Measurements from ENCODE around the gene GALNT17. TPM values are rescaled to one million over a fixed set of nuclear protein-coding genes. Genes with fewer than 3 reads are reported as not detected.

GALNT17 gene
- total and polyA plus RNA-seq, 2 experiments from 2014 or later, result 11.1 to 65.6 TPM

DNA sequence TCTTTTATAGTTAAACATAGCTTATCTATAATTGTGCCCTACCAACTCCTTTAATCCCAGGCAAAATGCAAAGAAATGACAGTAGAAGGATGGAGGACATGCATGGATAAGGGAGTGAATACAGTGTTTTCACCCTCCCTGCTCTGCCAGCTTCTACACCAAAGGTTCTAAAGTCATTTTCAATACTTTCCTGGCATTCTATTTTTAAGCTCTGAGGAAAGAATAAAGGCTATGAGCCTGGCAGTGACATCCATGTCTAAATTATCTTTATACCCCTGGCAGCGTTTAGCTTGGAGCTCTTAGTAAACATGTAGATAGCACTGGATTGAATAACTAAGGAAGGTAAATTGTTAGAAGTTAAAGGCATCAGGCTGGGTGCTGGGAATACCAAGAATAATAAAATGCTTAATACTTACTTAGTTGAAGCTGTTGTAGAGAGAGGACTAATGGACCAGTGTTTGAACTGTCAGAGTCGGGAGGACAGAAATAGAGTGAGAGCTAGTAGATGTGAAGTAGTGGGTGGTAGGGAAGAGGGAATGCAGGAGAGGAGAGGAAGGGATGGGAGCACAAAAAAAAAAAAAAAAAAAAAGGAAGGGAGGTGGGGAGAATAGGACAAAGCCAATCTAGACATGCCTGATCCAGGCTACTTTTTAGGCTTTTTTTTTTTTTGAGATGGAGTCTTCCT, 518.9 kb downstream of the GALNT17 start:
- H3K4me1 ChIP-seq (ENCODE audit: insufficient read depth), result peaks cover 43% of the 10 kb centered on the region
- peaks cover 9% of the 10 kb centered on the region; the same call in 1 of the 2 replicates for H3K36me3 ChIP-seq (ENCODE audit: insufficient read depth)
- H3K27ac Mint-ChIP-seq, result no peak overlapping the region
- no peak for TF ChIP-seq CREB1 (CRISPR knock-in tag; IDR thresholded peaks at IDR 0.05; ENCODE audit: low read depth)
- no peak for TF ChIP-seq JUNB (IDR thresholded peaks at IDR 0.05; ENCODE audit: unreplicated experiment)
- TF ChIP-seq ZNF331 (CRISPR knock-in tag; IDR thresholded peaks at IDR 0.05; ENCODE audit: low read depth), result no peak
- no peak for TF ChIP-seq STAT1 (IDR thresholded peaks at IDR 0.05; ENCODE audit: unreplicated experiment)
- no peak for TF ChIP-seq POLR2AphosphoS5 (IDR thresholded peaks at IDR 0.05; ENCODE audit: low read depth)
- TF ChIP-seq, protein P1, sequence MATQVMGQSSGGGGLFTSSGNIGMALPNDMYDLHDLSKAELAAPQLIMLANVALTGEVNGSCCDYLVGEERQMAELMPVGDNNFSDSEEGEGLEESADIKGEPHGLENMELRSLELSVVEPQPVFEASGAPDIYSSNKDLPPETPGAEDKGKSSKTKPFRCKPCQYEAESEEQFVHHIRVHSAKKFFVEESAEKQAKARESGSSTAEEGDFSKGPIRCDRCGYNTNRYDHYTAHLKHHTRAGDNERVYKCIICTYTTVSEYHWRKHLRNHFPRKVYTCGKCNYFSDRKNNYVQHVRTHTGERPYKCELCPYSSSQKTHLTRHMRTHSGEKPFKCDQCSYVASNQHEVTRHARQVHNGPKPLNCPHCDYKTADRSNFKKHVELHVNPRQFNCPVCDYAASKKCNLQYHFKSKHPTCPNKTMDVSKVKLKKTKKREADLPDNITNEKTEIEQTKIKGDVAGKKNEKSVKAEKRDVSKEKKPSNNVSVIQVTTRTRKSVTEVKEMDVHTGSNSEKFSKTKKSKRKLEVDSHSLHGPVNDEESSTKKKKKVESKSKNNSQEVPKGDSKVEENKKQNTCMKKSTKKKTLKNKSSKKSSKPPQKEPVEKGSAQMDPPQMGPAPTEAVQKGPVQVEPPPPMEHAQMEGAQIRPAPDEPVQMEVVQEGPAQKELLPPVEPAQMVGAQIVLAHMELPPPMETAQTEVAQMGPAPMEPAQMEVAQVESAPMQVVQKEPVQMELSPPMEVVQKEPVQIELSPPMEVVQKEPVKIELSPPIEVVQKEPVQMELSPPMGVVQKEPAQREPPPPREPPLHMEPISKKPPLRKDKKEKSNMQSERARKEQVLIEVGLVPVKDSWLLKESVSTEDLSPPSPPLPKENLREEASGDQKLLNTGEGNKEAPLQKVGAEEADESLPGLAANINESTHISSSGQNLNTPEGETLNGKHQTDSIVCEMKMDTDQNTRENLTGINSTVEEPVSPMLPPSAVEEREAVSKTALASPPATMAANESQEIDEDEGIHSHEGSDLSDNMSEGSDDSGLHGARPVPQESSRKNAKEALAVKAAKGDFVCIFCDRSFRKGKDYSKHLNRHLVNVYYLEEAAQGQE (IDR thresholded peaks at IDR 0.05; ENCODE audit: unreplicated experiment), result no peak
- H3K4me3 ChIP-seq, result no peak overlapping the region
- H3K4me1 Mint-ChIP-seq, result peaks cover 43% of the 10 kb centered on the region
- H2AFZ ChIP-seq, result no peak overlapping the region
- H3K79me2 ChIP-seq (replicated peaks; ENCODE audit: insufficient read depth), result no peaks in the 10 kb centered on the region
- ATAC-seq (no peak), DNase-seq (ENCODE audit: low spot score) (no peak)
- no peaks in the 10 kb centered on the region; the same call in 1 of the 2 replicates for H3F3A ChIP-seq (replicated peaks; ENCODE audit: low read depth)
- H3K4me3 Mint-ChIP-seq, result no peak overlapping the region; the same call in 2 of the 3 replicates
- H3K27ac ChIP-seq (ENCODE audit: low read depth), result peak overlapping the region; percentile 88
- peak overlapping the region; percentile 14; the same call in 1 of the 2 replicates for H3K4me2 ChIP-seq
- no peaks in the 10 kb centered on the region for H3K27me3 ChIP-seq (ENCODE audit: insufficient read depth)
- no peaks in the 10 kb centered on the region for H3K9me2 ChIP-seq (ENCODE audit: insufficient read depth)
- H3K27me3 Mint-ChIP-seq (ENCODE audit: insufficient read depth, low read depth, poor library complexity), result peaks cover 14% of the 10 kb centered on the region
- peaks cover 23% of the 10 kb centered on the region for H3K9me3 Mint-ChIP-seq
- peaks cover 22% of the 10 kb centered on the region for H3K36me3 Mint-ChIP-seq (ENCODE audit: low read depth)
- no peaks in the 10 kb centered on the region for H4K20me1 ChIP-seq (replicated peaks; ENCODE audit: insufficient read depth)

DNA sequence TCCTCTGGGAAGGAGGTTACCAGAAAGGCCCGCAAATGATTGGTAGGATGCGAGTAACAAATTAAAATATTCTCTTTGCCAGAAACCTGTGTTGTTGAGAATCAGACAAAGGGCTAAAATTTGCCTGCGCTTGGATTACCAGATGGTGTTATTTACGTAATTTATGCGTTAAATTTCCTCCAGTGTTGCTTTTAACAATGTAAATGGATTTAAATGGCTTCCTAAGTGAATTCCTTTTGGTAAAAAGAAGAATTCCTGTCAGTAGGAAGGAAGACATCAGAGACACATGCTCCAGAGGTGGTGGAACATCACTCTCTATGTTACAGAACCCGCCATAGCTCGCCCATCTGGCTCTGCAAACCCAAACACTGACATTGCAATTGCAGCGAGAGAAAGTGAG, 520.6 kb downstream of the GALNT17 start:
- peak overlapping the region; percentile 81 for H3K27ac Mint-ChIP-seq
- peaks cover 18% of the 10 kb centered on the region for H3K9me3 Mint-ChIP-seq
- no peak overlapping the region for H3K4me2 ChIP-seq
- H3K36me3 Mint-ChIP-seq (ENCODE audit: low read depth), result peaks cover 18% of the 10 kb centered on the region
- no peaks in the 10 kb centered on the region for H3K79me2 ChIP-seq (replicated peaks; ENCODE audit: insufficient read depth)
- peak; percentile 83 for DNase-seq (ENCODE audit: low spot score)
- H3F3A ChIP-seq (replicated peaks; ENCODE audit: low read depth), result no peaks in the 10 kb centered on the region; the same call in 1 of the 2 replicates
- TF ChIP-seq POLR2AphosphoS5 (IDR thresholded peaks at IDR 0.05; ENCODE audit: low read depth) (no peak), NANOG (IDR thresholded peaks at IDR 0.05; ENCODE audit: borderline replicate concordance) (peak; percentile 58; the same call in 1 of the 2 replicates)
- TF ChIP-seq, protein P2, sequence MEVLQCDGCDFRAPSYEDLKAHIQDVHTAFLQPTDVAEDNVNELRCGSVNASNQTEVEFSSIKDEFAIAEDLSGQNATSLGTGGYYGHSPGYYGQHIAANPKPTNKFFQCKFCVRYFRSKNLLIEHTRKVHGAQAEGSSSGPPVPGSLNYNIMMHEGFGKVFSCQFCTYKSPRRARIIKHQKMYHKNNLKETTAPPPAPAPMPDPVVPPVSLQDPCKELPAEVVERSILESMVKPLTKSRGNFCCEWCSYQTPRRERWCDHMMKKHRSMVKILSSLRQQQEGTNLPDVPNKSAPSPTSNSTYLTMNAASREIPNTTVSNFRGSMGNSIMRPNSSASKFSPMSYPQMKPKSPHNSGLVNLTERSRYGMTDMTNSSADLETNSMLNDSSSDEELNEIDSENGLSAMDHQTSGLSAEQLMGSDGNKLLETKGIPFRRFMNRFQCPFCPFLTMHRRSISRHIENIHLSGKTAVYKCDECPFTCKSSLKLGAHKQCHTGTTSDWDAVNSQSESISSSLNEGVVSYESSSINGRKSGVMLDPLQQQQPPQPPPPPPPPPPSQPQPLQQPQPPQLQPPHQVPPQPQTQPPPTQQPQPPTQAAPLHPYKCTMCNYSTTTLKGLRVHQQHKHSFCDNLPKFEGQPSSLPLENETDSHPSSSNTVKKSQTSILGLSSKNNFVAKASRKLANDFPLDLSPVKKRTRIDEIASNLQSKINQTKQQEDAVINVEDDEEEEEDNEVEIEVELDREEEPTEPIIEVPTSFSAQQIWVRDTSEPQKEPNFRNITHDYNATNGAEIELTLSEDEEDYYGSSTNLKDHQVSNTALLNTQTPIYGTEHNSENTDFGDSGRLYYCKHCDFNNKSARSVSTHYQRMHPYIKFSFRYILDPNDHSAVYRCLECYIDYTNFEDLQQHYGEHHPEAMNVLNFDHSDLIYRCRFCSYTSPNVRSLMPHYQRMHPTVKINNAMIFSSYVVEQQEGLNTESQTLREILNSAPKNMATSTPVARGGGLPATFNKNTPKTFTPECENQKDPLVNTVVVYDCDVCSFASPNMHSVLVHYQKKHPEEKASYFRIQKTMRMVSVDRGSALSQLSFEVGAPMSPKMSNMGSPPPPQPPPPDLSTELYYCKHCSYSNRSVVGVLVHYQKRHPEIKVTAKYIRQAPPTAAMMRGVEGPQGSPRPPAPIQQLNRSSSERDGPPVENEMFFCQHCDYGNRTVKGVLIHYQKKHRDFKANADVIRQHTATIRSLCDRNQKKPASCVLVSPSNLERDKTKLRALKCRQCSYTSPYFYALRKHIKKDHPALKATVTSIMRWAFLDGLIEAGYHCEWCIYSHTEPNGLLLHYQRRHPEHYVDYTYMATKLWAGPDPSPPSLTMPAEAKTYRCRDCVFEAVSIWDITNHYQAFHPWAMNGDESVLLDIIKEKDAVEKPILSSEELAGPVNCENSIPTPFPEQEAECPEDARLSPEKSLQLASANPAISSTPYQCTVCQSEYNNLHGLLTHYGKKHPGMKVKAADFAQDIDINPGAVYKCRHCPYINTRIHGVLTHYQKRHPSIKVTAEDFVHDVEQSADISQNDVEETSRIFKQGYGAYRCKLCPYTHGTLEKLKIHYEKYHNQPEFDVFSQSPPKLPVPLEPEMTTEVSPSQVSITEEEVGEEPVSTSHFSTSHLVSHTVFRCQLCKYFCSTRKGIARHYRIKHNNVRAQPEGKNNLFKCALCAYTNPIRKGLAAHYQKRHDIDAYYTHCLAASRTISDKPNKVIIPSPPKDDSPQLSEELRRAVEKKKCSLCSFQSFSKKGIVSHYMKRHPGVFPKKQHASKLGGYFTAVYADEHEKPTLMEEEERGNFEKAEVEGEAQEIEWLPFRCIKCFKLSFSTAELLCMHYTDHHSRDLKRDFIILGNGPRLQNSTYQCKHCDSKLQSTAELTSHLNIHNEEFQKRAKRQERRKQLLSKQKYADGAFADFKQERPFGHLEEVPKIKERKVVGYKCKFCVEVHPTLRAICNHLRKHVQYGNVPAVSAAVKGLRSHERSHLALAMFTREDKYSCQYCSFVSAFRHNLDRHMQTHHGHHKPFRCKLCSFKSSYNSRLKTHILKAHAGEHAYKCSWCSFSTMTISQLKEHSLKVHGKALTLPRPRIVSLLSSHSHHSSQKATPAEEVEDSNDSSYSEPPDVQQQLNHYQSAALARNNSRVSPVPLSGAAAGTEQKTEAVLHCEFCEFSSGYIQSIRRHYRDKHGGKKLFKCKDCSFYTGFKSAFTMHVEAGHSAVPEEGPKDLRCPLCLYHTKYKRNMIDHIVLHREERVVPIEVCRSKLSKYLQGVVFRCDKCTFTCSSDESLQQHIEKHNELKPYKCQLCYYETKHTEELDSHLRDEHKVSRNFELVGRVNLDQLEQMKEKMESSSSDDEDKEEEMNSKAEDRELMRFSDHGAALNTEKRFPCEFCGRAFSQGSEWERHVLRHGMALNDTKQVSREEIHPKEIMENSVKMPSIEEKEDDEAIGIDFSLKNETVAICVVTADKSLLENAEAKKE (CRISPR knock-in tag; IDR thresholded peaks at IDR 0.05), result peak; percentile 73
- H3K36me3 ChIP-seq (ENCODE audit: insufficient read depth), result peaks cover 9% of the 10 kb centered on the region; the same call in 1 of the 2 replicates
- no peaks in the 10 kb centered on the region for H4K20me1 ChIP-seq (replicated peaks; ENCODE audit: insufficient read depth)
- peak; percentile 70 for ATAC-seq
- H3K4me1 Mint-ChIP-seq, result peaks cover 45% of the 10 kb centered on the region
- H3K4me1 ChIP-seq (ENCODE audit: insufficient read depth), result peaks cover 43% of the 10 kb centered on the region
- no peaks in the 10 kb centered on the region for H3K27me3 ChIP-seq (ENCODE audit: insufficient read depth)
- H3K9me2 ChIP-seq (ENCODE audit: insufficient read depth), result no peaks in the 10 kb centered on the region
- H2AFZ ChIP-seq, result no peak overlapping the region
- peak overlapping the region; percentile 20 for H3K4me3 Mint-ChIP-seq
- H3K27me3 Mint-ChIP-seq (ENCODE audit: insufficient read depth, low read depth, poor library complexity), result peaks cover 16% of the 10 kb centered on the region
- peak overlapping the region; percentile 88 for H3K27ac ChIP-seq (ENCODE audit: low read depth)
- no peak overlapping the region for H3K4me3 ChIP-seq

All from GM23338 (cell line).